ENCODE data around the gene TAF4. TPM values are rescaled to one million over a fixed set of nuclear protein-coding genes. Genes with fewer than 3 reads are reported as not detected.

The TAF4 gene
- total and polyA plus RNA-seq, 2 donors (not counting 3 experiments of a cell fraction or from before 2014, with no cell fraction given) = 6.1 to 19.5 TPM

DNA sequence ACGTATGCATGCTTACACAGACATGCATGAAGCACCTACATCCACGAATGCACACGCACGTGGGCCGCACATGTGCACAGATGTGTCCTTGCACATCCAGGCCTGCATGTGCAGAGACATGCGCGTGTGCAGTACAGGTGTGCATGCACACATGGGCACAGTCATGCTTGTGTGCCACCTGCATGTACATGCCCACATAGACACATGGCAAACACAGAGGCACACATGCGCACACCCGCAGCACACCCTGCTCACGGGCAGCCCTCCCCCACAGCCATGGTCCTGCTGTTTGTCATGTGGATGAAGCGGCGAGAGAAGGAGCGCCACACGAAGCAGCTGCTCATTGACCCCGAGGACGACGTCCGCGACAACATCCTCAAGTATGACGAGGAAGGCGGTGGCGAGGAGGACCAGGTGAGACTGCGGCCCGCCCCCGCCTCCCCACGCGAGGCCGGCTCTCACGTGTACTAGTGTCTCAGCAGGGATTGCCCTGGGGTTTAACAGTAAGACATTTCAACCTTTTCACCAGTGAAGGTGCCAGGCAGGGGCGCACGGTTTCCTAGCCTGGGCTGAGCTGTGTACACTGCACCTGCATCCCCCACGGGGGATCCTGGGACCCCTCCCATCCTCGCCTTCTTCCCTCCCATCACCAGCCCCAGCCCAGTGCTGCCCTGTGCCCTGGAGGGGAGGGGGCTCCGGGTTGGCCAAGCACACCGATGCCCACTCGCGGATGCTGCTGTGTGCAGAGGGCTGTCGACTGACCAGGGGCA is 132.8 kb downstream of the TAF4 start:
- TF ChIP-seq, protein P1, sequence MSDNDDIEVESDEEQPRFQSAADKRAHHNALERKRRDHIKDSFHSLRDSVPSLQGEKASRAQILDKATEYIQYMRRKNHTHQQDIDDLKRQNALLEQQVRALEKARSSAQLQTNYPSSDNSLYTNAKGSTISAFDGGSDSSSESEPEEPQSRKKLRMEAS (IDR thresholded peaks at IDR 0.05; ENCODE audit: insufficient read depth, insufficient read length) = peak; percentile 16
- TF ChIP-seq MYC (IDR thresholded peaks at IDR 0.05; ENCODE audit: low read depth, low read length) = no peak
- H3K9me1 ChIP-seq (replicated peaks; ENCODE audit: control insufficient read depth, extremely low read depth, insufficient read depth, low read length) = no peaks in the 10 kb centered on the region
- CTCF ChIA-PET = no interaction called here
- DNase-seq (ENCODE audit: low read depth, low spot score) (no peak), FAIRE-seq (no peak)
- no peaks in the 10 kb centered on the region for H3K9me3 ChIP-seq (replicated peaks; ENCODE audit: control insufficient read depth, insufficient read depth, low read length)
- H3K27me3 ChIP-seq (ENCODE audit: control insufficient read depth in 2 of 2, insufficient read depth in 2 of 2, low read length in 2 of 2) = no peaks in the 10 kb centered on the region
- H3K36me3 ChIP-seq (ENCODE audit: control insufficient read depth in 2 of 2, extremely low read depth in 1 of 2, insufficient read depth in 2 of 2, low read length in 2 of 2) = no peaks in the 10 kb centered on the region
- no peak overlapping the region for H3K4me3 ChIP-seq (replicated peaks in 1 of 3; ENCODE audit: insufficient read depth in 1 of 3, low read depth in 1 of 3, low read length in 3 of 3)
- intact Hi-C loops (cut with micrococcal nuclease) (no loop called here), dilution Hi-C loops (cut with MboI; ENCODE audit: extremely low pct_ligation_motif_present, low sequenced_read_pairs) (no loop called here)
- H3K27ac ChIP-seq (ENCODE audit: insufficient read depth, low read depth, low read length) = no peak overlapping the region
- H3K9ac ChIP-seq (replicated peaks; ENCODE audit: extremely low read depth, insufficient read depth, low read length) = no peak overlapping the region
- H3K79me2 ChIP-seq (ENCODE audit: control insufficient read depth, insufficient read depth, low read length) = no peaks in the 10 kb centered on the region
- H3K4me2 ChIP-seq (ENCODE audit: insufficient read depth, low read length) = no peak overlapping the region
- POLR2A ChIA-PET = no interaction called here
- H4K20me1 ChIP-seq (replicated peaks; ENCODE audit: control insufficient read depth, extremely low read depth, insufficient read depth, low read length) = no peaks in the 10 kb centered on the region
- H2AFZ ChIP-seq (ENCODE audit: low read depth, low read length) = no peak overlapping the region
- no peaks in the 10 kb centered on the region for H3K4me1 ChIP-seq (ENCODE audit: control insufficient read depth, extremely low read depth, insufficient read depth, low read length)
- BruUV-seq (replicated peaks) = no TSS peak

DNA sequence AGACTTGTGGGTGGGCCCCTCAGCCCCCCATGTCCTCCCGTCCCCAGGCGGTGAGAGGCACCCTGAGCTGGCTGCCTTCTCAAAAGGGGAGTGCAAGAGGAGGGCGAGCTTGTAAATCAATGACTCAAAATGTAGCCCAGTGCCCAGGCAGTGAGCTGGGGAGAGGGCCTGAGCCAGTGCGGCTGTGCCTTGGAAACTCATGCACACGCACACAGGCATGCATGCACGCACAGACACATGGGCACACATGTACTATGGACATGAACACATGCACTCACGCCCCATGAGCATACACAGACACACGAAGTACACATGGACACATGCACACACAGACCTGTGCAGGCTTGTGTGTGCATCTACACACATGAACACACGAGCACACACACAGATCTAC is 133.5 kb downstream of the TAF4 start:
- H3K4me1 ChIP-seq (ENCODE audit: control insufficient read depth, extremely low read depth, insufficient read depth, low read length) = no peaks in the 10 kb centered on the region
- DNase-seq (ENCODE audit: low read depth, low spot score) (no peak), FAIRE-seq (no peak)
- CTCF ChIA-PET = no interaction called here
- BruUV-seq (replicated peaks) = no TSS peak
- H3K9me3 ChIP-seq (replicated peaks; ENCODE audit: control insufficient read depth, insufficient read depth, low read length) = no peaks in the 10 kb centered on the region
- intact Hi-C loops (cut with micrococcal nuclease) = no loop called here
- H4K20me1 ChIP-seq (replicated peaks; ENCODE audit: control insufficient read depth, extremely low read depth, insufficient read depth, low read length) = no peaks in the 10 kb centered on the region
- no peak for TF ChIP-seq GATA2 (IDR thresholded peaks at IDR 0.05; ENCODE audit: insufficient read depth, insufficient read length, low read depth, low read length)
- H3K4me2 ChIP-seq (ENCODE audit: insufficient read depth, low read length) = no peak overlapping the region
- POLR2A ChIA-PET = no interaction called here
- H2AFZ ChIP-seq (ENCODE audit: low read depth, low read length) = no peak overlapping the region
- H3K9me1 ChIP-seq (replicated peaks; ENCODE audit: control insufficient read depth, extremely low read depth, insufficient read depth, low read length) = no peaks in the 10 kb centered on the region
- H3K36me3 ChIP-seq (ENCODE audit: control insufficient read depth in 2 of 2, extremely low read depth in 1 of 2, insufficient read depth in 2 of 2, low read length in 2 of 2) = no peaks in the 10 kb centered on the region
- H3K27me3 ChIP-seq (ENCODE audit: control insufficient read depth in 2 of 2, insufficient read depth in 2 of 2, low read length in 2 of 2) = no peaks in the 10 kb centered on the region
- H3K4me3 ChIP-seq (replicated peaks in 1 of 3; ENCODE audit: insufficient read depth in 1 of 3, low read depth in 1 of 3, low read length in 3 of 3) = no peak overlapping the region
- no peak overlapping the region for H3K27ac ChIP-seq (ENCODE audit: insufficient read depth, low read depth, low read length)
- no peak overlapping the region for H3K9ac ChIP-seq (replicated peaks; ENCODE audit: extremely low read depth, insufficient read depth, low read length)
- dilution Hi-C loops (cut with MboI; ENCODE audit: extremely low pct_ligation_motif_present, low sequenced_read_pairs) = no loop called here
- H3K79me2 ChIP-seq (ENCODE audit: control insufficient read depth, insufficient read depth, low read length) = no peaks in the 10 kb centered on the region

Measured in endothelial cell of umbilical vein (primary cell).